ENCODE data around the gene ARHGAP42. TPM values are rescaled to one million over a fixed set of nuclear protein-coding genes. Genes with fewer than 3 reads are reported as not detected.
"Not testable (repeated sequence)": the region's sequence is repeated elsewhere in the genome, so short reads cannot be mapped to it uniquely, and the experiment has no call there.

The ARHGAP42 gene
- total RNA-seq, 2 experiments from 2014 or later: 0.50 to 0.92 TPM

DNA sequence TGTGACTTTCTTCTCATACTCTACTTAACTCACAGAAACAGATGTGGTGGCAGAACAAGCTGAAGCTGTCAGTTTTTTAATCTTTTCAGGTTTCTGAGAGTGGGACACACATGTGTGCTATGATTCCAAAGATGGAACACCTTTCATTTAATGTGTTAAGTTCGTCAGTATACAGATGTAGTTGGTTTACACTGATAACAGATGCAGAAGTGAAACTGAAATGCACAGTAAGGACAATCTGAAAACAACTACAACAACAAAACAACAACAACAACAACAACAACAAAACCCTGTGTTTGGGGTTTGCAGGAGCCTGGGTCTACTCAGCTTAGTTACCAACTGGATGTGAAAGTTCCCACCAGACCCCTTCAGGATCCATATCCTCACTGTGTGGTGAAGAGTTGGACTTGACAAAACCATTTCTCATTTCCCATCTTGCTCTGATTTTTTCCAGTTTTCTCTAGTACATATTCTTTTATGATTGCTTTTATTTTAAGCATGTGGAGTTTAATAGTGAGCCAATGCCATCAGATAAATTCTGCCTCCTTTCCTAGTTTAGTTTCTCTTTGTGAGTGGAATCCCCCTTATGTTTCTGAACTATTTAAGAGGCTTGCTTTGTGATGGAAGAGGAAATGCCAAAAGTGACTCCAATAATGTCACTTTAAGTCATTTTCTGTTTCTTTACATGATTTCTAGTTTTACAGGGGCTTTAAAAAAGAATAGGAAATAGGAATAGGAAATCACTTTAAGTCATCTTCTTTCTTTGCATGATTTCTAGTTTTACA is 47.8 kb downstream of the ARHGAP42 start:
- Mint-ChIP-seq H3K4me1 (ENCODE audit: low read depth) (no peaks in the 10 kb centered on the region), H3K4me3 (no peak overlapping the region), H3K36me3 (ENCODE audit: low read depth) (no peaks in the 10 kb centered on the region), H3K27me3 (ENCODE audit: low read depth) (no peaks in the 10 kb centered on the region), H3K27ac (no peak overlapping the region), H3K9me3 (ENCODE audit: insufficient read depth) (no peaks in the 10 kb centered on the region)
- POLR2A ChIA-PET: no interaction called here
- DNase-seq (no peak), ATAC-seq (no peak)
- CTCF ChIA-PET: no interaction called here

DNA sequence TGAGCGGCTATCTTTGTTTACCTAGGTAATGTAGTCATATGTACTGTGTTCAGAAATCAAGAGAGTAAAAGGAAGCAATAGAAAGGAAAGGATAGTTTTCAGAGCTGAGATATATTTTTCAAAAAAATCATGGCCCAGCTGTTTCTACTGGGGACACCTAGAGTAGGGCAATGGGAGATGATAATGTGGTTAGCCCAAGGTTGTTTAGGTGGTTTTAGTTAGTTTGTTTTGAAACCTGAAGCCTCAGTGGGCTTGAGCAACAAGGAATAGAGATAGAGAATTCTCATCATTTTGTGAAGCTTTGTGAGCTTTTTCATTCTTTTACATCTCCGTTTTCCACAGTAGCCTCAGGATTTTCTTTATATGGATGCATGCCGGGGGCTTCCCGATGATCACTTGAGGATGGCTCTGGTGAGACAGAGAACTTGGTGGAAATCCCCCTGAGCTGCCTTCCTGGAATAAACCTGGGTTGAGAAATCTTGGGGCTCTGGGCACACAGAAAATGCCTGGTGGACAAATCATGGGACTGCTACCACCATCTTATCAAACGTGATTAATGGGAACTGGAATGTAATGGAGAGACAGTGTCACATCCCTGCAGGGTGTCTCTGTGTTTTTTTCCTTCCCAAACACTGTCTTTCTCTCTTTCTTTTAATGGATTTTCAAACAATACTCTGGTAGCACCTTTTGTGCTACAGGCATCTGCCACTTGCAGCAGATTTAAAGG is 49.0 kb downstream of the ARHGAP42 start:
- no peak overlapping the region for H3K4me3 Mint-ChIP-seq
- ChIA-PET POLR2A (interaction anchor here (0.6 kb wide), 1 partner anchor 233 kb away, joined by 3 read pairs; no protein-coding TSS in a partner anchor), CTCF (no interaction called here)
- H3K9me3 Mint-ChIP-seq (ENCODE audit: insufficient read depth): no peaks in the 10 kb centered on the region
- no peaks in the 10 kb centered on the region for H3K36me3 Mint-ChIP-seq (ENCODE audit: low read depth)
- DNase-seq (no peak), ATAC-seq (no peak)
- H3K27ac Mint-ChIP-seq: no peak overlapping the region
- no peaks in the 10 kb centered on the region for H3K4me1 Mint-ChIP-seq (ENCODE audit: low read depth)
- no peaks in the 10 kb centered on the region for H3K27me3 Mint-ChIP-seq (ENCODE audit: low read depth)

DNA sequence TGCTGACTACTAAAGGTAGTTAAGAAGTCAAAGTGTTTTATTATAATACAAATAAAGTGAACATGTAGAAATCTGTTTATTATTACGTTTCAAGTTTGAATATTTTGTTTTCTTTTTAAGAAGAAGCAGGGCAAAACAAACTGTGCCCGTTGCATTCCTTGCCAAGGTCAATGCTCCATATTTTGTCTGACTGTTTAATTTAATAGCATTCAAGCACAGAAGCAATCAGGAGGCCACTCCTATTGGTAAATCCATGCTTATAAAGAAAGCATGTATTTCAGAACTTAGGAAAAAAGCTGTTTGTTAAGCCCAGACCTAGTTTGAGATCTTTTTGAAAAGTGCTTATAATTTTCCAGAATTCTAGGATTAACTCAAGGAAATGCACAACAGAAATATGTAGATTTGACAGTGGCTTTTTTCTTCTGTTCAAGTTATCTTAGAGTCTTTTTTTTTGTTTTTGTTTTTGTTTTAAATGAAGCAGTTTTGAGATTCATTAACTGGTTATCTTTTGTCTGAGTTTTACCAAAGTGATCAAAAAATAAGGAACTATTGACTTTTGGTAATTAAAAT is 51.7 kb downstream of the ARHGAP42 start:
- CTCF ChIA-PET: no interaction called here
- Mint-ChIP-seq H3K36me3 (ENCODE audit: low read depth) (no peaks in the 10 kb centered on the region), H3K4me3 (no peak overlapping the region), H3K9me3 (ENCODE audit: insufficient read depth) (no peaks in the 10 kb centered on the region), H3K4me1 (ENCODE audit: low read depth) (no peaks in the 10 kb centered on the region), H3K27ac (no peak overlapping the region), H3K27me3 (ENCODE audit: low read depth) (no peaks in the 10 kb centered on the region)
- ATAC-seq: no peak
- POLR2A ChIA-PET: no interaction called here
- DNase-seq: no peak

DNA sequence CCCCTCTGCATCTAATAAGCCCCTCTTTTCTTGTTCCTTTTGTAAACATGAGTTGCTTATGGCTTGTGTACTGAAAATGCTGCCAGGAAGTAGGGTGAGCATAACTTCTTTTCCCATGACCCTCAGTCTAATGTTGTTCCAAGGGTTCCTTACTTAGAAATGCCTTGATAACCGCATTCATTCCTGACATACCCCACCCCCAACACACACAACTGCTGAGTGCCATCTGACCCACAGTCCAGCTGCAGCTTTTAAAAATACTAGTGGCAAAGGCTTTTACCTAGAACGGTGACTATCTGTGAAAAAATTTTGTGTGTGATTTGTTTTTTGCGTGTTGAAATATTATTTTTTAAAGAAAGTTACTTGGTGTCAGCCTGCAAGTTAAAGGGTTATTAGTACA is 52.6 kb downstream of the ARHGAP42 start:
- no peaks in the 10 kb centered on the region for H3K4me1 Mint-ChIP-seq (ENCODE audit: low read depth)
- no peaks in the 10 kb centered on the region for H3K27me3 Mint-ChIP-seq (ENCODE audit: low read depth)
- ATAC-seq (no peak), DNase-seq (no peak)
- H3K9me3 Mint-ChIP-seq (ENCODE audit: insufficient read depth): no peaks in the 10 kb centered on the region
- H3K36me3 Mint-ChIP-seq (ENCODE audit: low read depth): no peaks in the 10 kb centered on the region
- CTCF ChIA-PET: no interaction called here
- H3K4me3 Mint-ChIP-seq: no peak overlapping the region
- no peak overlapping the region for H3K27ac Mint-ChIP-seq
- POLR2A ChIA-PET: no interaction called here

DNA sequence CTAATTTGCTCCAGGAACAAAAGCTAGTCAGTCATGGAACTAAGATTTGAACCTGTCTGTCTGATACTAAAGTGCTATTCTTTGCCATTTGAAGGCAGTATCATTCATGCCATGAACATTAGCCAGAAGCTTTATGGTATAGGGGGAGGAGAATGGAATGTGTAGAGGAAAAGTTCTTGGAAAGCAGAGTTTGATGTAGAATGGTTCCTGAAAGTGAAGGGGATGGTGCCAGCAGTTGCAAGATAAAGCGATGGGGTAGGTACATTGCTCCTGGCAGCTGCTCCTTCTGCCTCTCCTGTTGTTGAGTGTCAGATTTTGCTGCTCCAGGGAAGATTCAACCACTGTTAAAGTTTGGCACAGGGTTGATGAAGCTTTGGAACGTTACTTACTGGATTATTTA is 53.4 kb downstream of the ARHGAP42 start:
- ChIA-PET POLR2A (no interaction called here), CTCF (no interaction called here)
- no peak overlapping the region for H3K27ac Mint-ChIP-seq
- ATAC-seq (no peak), DNase-seq (no peak)
- no peak overlapping the region for H3K4me3 Mint-ChIP-seq
- H3K36me3 Mint-ChIP-seq (ENCODE audit: low read depth): no peaks in the 10 kb centered on the region
- H3K9me3 Mint-ChIP-seq (ENCODE audit: insufficient read depth): no peaks in the 10 kb centered on the region
- no peaks in the 10 kb centered on the region for H3K27me3 Mint-ChIP-seq (ENCODE audit: low read depth)
- H3K4me1 Mint-ChIP-seq (ENCODE audit: low read depth): no peaks in the 10 kb centered on the region

DNA sequence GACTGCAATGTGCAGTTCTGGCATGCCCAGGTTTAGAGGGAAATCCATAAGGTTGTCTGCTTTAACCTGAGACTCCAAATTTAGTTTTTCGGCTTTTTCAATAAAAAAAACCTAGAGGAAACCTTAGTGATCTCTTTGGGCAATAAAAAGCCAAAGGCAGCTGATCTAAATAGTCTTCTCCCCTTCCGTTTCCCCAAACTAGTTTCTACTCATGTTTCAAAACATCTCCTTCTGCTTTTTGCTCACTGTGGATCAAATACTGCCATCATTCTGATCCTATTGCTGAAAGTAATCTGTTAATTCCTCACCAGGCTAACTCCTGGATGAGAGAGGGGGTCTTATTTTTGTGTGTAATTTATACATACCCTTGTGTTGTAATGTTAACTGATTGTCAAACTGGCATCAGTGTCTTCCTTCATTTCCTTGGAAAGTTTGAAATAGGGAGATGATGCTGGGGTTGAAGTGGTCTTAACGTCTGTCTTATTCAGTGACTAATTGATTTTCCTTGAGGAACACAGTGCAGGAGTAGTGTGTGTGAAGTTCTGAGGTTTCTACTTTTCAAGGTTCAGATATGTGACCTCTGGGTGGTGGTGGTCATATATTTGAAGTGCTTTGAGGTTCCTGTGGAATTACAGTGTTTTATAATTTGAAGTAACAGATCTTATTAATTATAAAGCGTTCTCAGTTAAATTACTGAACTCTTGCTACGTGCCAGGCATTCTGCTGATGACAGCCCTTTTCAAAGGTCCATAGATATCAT is 55.0 kb downstream of the ARHGAP42 start:
- Mint-ChIP-seq H3K4me1 (ENCODE audit: low read depth) (no peaks in the 10 kb centered on the region), H3K36me3 (ENCODE audit: low read depth) (no peaks in the 10 kb centered on the region), H3K27me3 (ENCODE audit: low read depth) (no peaks in the 10 kb centered on the region), H3K27ac (no peak overlapping the region), H3K4me3 (no peak overlapping the region), H3K9me3 (ENCODE audit: insufficient read depth) (no peaks in the 10 kb centered on the region)
- no peak for ATAC-seq
- CTCF ChIA-PET: no interaction called here
- POLR2A ChIA-PET: no interaction called here
- no peak for DNase-seq

DNA sequence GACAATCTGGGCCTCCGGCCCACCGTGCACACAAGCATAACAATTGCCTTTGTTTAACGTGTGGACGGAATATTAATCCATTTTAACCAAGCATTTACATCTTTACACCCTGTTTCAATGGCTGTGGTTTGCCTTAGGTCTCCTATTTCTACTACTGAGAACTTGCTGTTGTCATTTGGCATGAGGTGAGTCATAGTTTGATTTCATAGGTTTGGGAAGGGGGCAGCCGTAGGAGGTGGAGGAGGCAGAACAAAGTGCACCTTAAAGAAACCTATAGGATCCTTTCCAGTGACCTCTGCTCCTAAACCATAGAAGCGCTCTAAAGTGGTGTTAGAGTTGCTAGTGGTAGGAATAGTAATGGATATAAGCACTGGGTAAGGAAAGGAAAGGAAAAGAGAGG is 59.4 kb downstream of the ARHGAP42 start:
- H3K4me1 Mint-ChIP-seq (ENCODE audit: low read depth): no peaks in the 10 kb centered on the region
- ATAC-seq (no peak), DNase-seq (no peak)
- no peaks in the 10 kb centered on the region for H3K36me3 Mint-ChIP-seq (ENCODE audit: low read depth)
- no peak overlapping the region for H3K4me3 Mint-ChIP-seq
- peaks cover 8% of the 10 kb centered on the region for H3K9me3 Mint-ChIP-seq (ENCODE audit: insufficient read depth)
- H3K27ac Mint-ChIP-seq: no peak overlapping the region
- CTCF ChIA-PET: no interaction called here
- no peaks in the 10 kb centered on the region for H3K27me3 Mint-ChIP-seq (ENCODE audit: low read depth)
- POLR2A ChIA-PET: no interaction called here

DNA sequence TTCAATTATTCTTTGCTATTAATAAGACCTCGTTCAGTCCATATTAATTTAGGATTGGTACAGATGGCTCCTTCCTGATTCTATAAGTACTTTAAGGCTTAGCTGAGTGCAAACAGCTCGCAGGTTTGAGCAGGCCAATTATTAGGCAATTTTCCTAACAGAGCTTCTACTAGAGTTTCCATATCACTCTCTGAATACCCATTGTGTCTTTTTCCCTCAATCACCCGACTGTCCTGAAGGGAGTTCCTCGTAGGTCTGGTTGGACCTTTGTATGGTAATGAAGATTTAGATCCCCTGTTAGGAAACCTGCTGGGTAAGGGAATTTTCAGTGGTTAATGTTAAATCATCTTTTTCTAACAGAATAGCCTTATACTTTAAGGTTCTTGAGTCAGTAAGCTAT is 61.1 kb downstream of the ARHGAP42 start:
- Mint-ChIP-seq H3K4me1 (ENCODE audit: low read depth) (no peaks in the 10 kb centered on the region), H3K4me3 (no peak overlapping the region), H3K36me3 (ENCODE audit: low read depth) (no peaks in the 10 kb centered on the region), H3K9me3 (ENCODE audit: insufficient read depth) (peaks cover 8% of the 10 kb centered on the region), H3K27me3 (ENCODE audit: low read depth) (no peaks in the 10 kb centered on the region), H3K27ac (no peak overlapping the region)
- ATAC-seq: no peak
- CTCF ChIA-PET: no interaction called here
- POLR2A ChIA-PET: no interaction called here
- no peak for DNase-seq

DNA sequence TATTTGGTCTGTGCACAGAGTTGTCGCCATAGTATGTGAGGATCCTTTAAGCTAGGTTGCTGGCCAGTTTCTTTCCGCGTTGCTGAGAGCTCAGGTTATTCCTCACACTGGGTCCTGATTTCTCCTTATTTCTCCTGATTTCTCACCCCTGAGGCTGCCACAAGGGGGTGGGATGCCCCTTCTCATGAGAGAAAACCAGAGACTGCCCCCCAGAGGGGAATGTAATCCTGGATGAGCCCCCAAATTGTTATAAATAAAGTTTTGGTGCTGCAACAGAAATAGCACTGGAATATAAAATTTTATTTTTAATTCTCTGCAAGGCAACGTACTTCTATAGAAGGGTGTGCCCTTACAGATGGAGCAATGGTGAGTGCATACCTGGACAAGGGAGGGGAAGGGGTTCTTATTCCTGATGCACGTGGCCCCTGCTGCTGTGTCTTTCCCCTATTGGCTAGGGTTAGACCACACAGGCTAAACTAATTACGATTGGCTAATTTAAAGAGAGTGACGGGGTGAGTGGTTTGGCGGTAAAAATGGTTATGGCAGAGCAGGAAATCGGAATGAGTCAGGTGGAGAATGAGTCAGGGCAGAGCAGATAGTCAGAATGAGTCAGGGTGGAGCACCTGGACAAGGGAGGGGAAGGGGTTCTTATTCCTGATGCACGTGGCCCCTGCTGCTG is 62.9 kb downstream of the ARHGAP42 start:
- H3K27me3 Mint-ChIP-seq (ENCODE audit: low read depth); POLR2A ChIA-PET; ATAC-seq; H3K36me3 Mint-ChIP-seq (ENCODE audit: low read depth); H3K27ac Mint-ChIP-seq; H3K4me1 Mint-ChIP-seq (ENCODE audit: low read depth); DNase-seq; H3K4me3 Mint-ChIP-seq; CTCF ChIA-PET; H3K9me3 Mint-ChIP-seq (ENCODE audit: insufficient read depth): not testable (repeated sequence)

DNA sequence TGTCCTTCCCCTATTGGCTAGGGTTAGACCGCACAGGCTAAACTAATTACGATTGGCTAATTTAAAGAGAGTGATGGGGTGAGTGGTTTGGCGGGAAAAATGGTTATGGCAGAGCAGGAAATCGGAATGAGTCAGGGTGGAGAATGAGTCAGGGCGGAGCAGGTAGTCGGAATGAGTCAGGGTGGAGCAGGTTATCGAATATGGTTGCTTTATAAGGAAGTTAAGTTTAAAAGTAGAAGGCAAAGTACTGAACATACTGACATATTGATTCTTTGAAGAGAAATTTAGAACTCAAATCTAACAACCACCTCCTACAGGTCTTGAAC is 63.4 kb downstream of the ARHGAP42 start:
- H3K9me3 Mint-ChIP-seq (ENCODE audit: insufficient read depth); H3K4me3 Mint-ChIP-seq; H3K4me1 Mint-ChIP-seq (ENCODE audit: low read depth); DNase-seq; H3K36me3 Mint-ChIP-seq (ENCODE audit: low read depth); H3K27ac Mint-ChIP-seq; H3K27me3 Mint-ChIP-seq (ENCODE audit: low read depth); ATAC-seq; CTCF ChIA-PET; POLR2A ChIA-PET: not testable (repeated sequence)

DNA sequence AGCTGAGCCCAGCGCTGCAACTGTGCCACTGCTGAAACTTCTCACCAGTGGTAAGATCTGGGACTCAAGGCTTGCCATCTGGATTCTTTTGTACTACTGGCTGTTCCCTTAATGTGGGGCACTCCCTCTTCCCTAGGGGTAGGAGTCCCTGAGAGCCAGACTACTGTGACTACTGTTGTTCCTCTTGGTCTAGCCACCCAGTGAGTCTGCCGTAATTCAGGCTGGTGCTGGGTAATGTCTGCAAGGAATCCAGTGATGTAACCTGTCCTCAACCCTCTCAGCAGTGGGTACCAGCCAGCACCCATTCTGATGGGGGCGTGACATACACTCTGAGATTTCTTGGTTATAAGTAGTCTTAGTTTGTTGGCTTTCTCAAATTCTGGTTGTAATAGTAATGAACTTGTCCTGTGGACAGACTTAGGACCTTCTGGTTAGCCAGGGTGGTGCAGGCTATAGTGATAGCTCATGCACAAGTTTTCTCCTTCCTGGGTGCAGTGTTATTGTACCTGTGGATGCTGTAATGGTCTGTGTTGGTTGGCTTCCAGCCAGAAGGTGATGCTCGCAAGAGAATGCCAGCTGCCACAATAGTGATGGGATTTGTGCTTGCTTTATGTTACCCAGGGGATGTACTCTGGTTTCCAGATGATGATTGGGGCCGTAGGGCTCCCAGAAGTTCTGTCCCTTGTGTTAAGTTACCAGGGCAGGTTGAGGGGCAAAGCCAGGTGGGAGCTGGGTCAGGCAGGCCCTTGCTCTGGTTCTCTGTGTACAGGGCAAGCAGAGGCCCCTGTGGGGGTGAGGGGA is 65.5 kb downstream of the ARHGAP42 start:
- H3K27ac Mint-ChIP-seq: no peak overlapping the region
- no peak for DNase-seq
- CTCF ChIA-PET: no interaction called here
- no peak for ATAC-seq
- peaks cover 8% of the 10 kb centered on the region for H3K9me3 Mint-ChIP-seq (ENCODE audit: insufficient read depth)
- H3K4me3 Mint-ChIP-seq: no peak overlapping the region
- H3K4me1 Mint-ChIP-seq (ENCODE audit: low read depth): no peaks in the 10 kb centered on the region
- H3K36me3 Mint-ChIP-seq (ENCODE audit: low read depth): no peaks in the 10 kb centered on the region
- H3K27me3 Mint-ChIP-seq (ENCODE audit: low read depth): no peaks in the 10 kb centered on the region
- POLR2A ChIA-PET: no interaction called here

Data from activated CD8-positive, alpha-beta T cell treated with anti-CD3 and anti-CD28 coated beads, Interleukin-2, amount 10 ng/mL, durations not matched to agents 7 days and 5 days (primary cell).